ENCODE measurements around the gene TMEM43. TPM values are rescaled to one million over a fixed set of nuclear protein-coding genes. Genes with fewer than 3 reads are reported as not detected.

TMEM43 gene
- polyA plus RNA-seq, 1 experiment = 246 TPM

GRCh38 chr3:14177580-14178246, 52.9 kb downstream of the TMEM43 start:
- Histone ChIP-seq H3K36me3 (ENCODE audit: control insufficient read depth, insufficient read depth, low read length) (peaks cover 2% of the 10 kb centered on the region; the same call in 1 of the 2 replicates), H3K4me3 (ENCODE audit: low read depth, low read length) (peak overlapping the region; percentile 97), H3K27me3 (ENCODE audit: control insufficient read depth, insufficient read depth, low read length) (no peaks in the 10 kb centered on the region)
- no peak for DNase-seq (ENCODE audit: low read depth)
- no peak for TF ChIP-seq CTCF (IDR thresholded peaks at IDR 0.05; ENCODE audit: insufficient read depth, low read depth, low read length)
- ChIA-PET POLR2A (interaction anchor here (1.0 kb wide), 5 partner anchors 10 to 52 kb away, joined by 3 to 10 read pairs (median 5); partner anchors contain the start of genes CHCHD4 and TMEM43), CTCF (interaction anchor here (1.2 to 2.4 kb wide), 4 partner anchors 32 to 370 kb away, joined by 3 to 8 read pairs (median 4); no protein-coding TSS in a partner anchor)

GRCh38 chr3:14178247-14179113, 53.6 kb downstream of the TMEM43 start, which contains the start of the genes LSM3 and XPC:
LSM3 (plus strand) TSS chr3:14178817; CDS start chr3:14178861, 44 bp downstream.
XPC (minus strand) TSS chr3:14178601; CDS start chr3:14178568, 33 bp downstream.
- H3K36me3 ChIP-seq (ENCODE audit: control insufficient read depth, insufficient read depth, low read length) = no peaks in the 10 kb centered on the region
- POLR2A ChIA-PET = interaction anchor here (0.5 to 1.0 kb wide), 7 partner anchors 8 to 53 kb away, joined by 3 to 10 read pairs (median 5); partner anchors contain the start of genes CHCHD4 and TMEM43
- H3K27me3 ChIP-seq (ENCODE audit: control insufficient read depth, insufficient read depth, low read length) = no peaks in the 10 kb centered on the region
- no peak for TF ChIP-seq CTCF (IDR thresholded peaks at IDR 0.05; ENCODE audit: insufficient read depth, low read depth, low read length)
- DNase-seq (ENCODE audit: low read depth) = peak; percentile 92
- CTCF ChIA-PET = interaction anchor here (0.6 to 2.4 kb wide), 7 partner anchors 33 to 522 kb away, joined by 3 to 8 read pairs (median 4); no protein-coding TSS in a partner anchor
- peak within 1 kb of the TSS; percentile 97 for H3K4me3 ChIP-seq (ENCODE audit: low read depth, low read length)

- ChIA-PET POLR2A (interaction anchor here (0.5 to 1.0 kb wide), 7 partner anchors 8 to 54 kb away, joined by 3 to 10 read pairs (median 5); partner anchors contain the start of genes CHCHD4 and TMEM43), CTCF (interaction anchor here (0.6 to 2.4 kb wide), 6 partner anchors 35 to 523 kb away, joined by 3 to 8 read pairs (median 4); no protein-coding TSS in a partner anchor)
- Histone ChIP-seq H3K36me3 (ENCODE audit: control insufficient read depth, insufficient read depth, low read length) (no peaks in the 10 kb centered on the region), H3K27me3 (ENCODE audit: control insufficient read depth, insufficient read depth, low read length) (no peaks in the 10 kb centered on the region), H3K4me3 (ENCODE audit: low read depth, low read length) (peak overlapping the region; percentile 92)
- no peak for DNase-seq (ENCODE audit: low read depth)
- no peak for TF ChIP-seq CTCF (IDR thresholded peaks at IDR 0.05; ENCODE audit: insufficient read depth, low read depth, low read length)
These were observed 54.2 kb downstream of the TMEM43 start for GRCh38 chr3:14179114-14179465.

GRCh38 chr3:14179795-14180194, 54.9 kb downstream of the TMEM43 start:
- no peak for DNase-seq (ENCODE audit: low read depth)
- no peak overlapping the region for H3K4me3 ChIP-seq (ENCODE audit: low read depth, low read length)
- CTCF ChIA-PET = interaction anchor here (2.4 kb wide), 1 partner anchor 54 kb away, joined by 8 read pairs; no protein-coding TSS in a partner anchor
- no peaks in the 10 kb centered on the region for H3K36me3 ChIP-seq (ENCODE audit: control insufficient read depth, insufficient read depth, low read length)
- no peaks in the 10 kb centered on the region for H3K27me3 ChIP-seq (ENCODE audit: control insufficient read depth, insufficient read depth, low read length)
- TF ChIP-seq CTCF (IDR thresholded peaks at IDR 0.05; ENCODE audit: insufficient read depth, low read depth, low read length) = no peak
- POLR2A ChIA-PET = no interaction called here
